HG02970 (cell line): ENCODE measurements around the gene PRMT6.
"Not testable (repeated sequence)": the region's sequence is repeated elsewhere in the genome, so short reads cannot be mapped to it uniquely, and the experiment has no call there.

Source experiments
- ATAC-seq: cut with Tn5 transposase; IDR thresholded peaks from one replicate; pipeline ENCODE4 v1.9.1; 2021; ENCODE audit warnings: mild to moderate bottlenecking, moderate library complexity, moderate number of reproducible peaks; ENCODE audit not compliant: unreplicated experiment, low FRiP score

The PRMT6 gene

GRCh38 chr1:107091418-107091817, 34.9 kb downstream of the PRMT6 start:
- ATAC-seq: no peak

- ATAC-seq: not testable (repeated sequence)
Observed at GRCh38 chr1:107093395-107093794, 36.9 kb downstream of the PRMT6 start.

GRCh38 chr1:107095647-107096046, 39.2 kb downstream of the PRMT6 start:
- ATAC-seq: no peak

GRCh38 chr1:107096690-107097089, 40.2 kb downstream of the PRMT6 start:
- no peak for ATAC-seq

- ATAC-seq: no peak
Observed at GRCh38 chr1:107098961-107099360, 42.5 kb downstream of the PRMT6 start.

- no peak for ATAC-seq
Observed at GRCh38 chr1:107100331-107100984, 44.0 kb downstream of the PRMT6 start.

- ATAC-seq: no peak
Observed at GRCh38 chr1:107105914-107106313, 49.4 kb downstream of the PRMT6 start.
